Activated naive CD4-positive, alpha-beta T cell treated with anti-CD3 and anti-CD28 coated beads for 36 hours (primary cell): Measurements from ENCODE around the gene MYZAP. TPM values are rescaled to one million over a fixed set of nuclear protein-coding genes. Genes with fewer than 3 reads are reported as not detected.
"Not testable (repeated sequence)": the region's sequence is repeated elsewhere in the genome, so short reads cannot be mapped to it uniquely, and the experiment has no call there.

Experiments used
- CTCF ChIA-PET: fragments of 350-600 bp; sonication (Branson Sonifier 250); formaldehyde crosslinking; loops from one replicate; lab custom pipeline; 2021; ENCODE audit warnings: antibody characterized with exemption; lab: Charles Lee
- DNase-seq: peaks from one replicate; pipeline ENCODE4 v3.0.0-alpha.2; 2020
- H3K27ac Mint-ChIP-seq: one replicate; pipeline ENCODE4 v1.8.0; 2021; ENCODE audit warnings: mild to moderate bottlenecking, mixed read lengths
- H3K27me3 Mint-ChIP-seq: one replicate; pipeline ENCODE4 v1.8.0; 2021; ENCODE audit warnings: low read depth, mixed read lengths
- H3K36me3 Mint-ChIP-seq: one replicate; pipeline ENCODE4 v1.8.0; 2021; ENCODE audit warnings: low read depth, mixed read lengths
- H3K4me1 Mint-ChIP-seq: one replicate; pipeline ENCODE4 v1.8.0; 2021; ENCODE audit warnings: low read depth, mixed read lengths
- H3K4me3 Mint-ChIP-seq: one replicate; pipeline ENCODE4 v1.8.0; 2021; ENCODE audit warnings: mild to moderate bottlenecking, moderate library complexity, mixed read lengths
- H3K9me3 Mint-ChIP-seq: one replicate; pipeline ENCODE4 v1.8.0; 2021; ENCODE audit warnings: mixed read lengths
- intact Hi-C: fragments of 100-400 bp; cut with micrococcal nuclease; formaldehyde crosslinking; loops from one replicate; pipeline ENCODE4 v1.15.1; 2023
- total RNA-seq, 2 experiments: library from RNA; stranded (reverse); gene quantifications; one replicate each; pipeline ENCODE4 v1.2.3, GENCODE V29; 2021

The MYZAP gene
- total RNA-seq, 2 experiments from 2014 or later, result 0.38 to 0.40 TPM

DNA sequence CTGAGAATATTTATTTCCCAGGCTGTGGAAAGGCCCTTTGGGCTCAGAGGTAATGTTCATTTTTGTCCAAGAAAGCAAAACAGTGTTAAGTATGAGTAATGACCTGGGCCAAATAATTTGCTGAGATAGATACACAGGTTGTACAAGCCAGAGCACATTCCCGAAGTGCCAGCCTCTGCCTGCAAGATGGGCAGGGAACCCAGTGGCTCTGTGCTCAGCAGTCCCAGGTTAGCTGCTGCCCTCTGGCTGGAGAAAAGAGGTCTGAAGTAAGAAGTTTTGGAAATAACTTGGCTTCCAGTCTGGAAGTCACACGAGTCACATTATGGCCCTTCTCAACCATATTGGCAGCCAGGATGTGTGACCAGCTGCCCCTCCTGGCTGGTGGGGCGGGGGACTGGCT lies 20.2 kb downstream of the MYZAP start:
- no peak overlapping the region for H3K27ac Mint-ChIP-seq

DNA sequence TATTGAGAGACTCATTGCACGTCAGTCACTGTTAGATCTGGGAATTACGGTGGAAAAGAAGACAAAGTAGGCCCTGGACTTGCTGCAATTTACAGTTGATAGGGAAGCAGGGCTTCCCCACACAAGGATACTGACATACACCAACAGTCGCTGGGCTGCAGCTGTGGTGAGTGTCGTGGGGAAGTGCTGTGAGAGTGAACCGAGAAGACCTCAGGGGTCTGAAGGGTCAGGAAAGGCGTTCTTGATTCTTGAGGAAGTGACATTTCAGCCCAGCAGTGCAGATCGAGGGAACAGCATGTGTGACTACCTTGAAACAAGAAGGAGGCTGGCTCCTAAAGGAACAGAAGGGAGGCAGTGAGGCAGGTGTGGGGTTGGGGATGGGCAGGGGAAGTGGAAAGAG lies 22.5 kb downstream of the MYZAP start:
- H3K9me3 Mint-ChIP-seq, result no peaks in the 10 kb centered on the region
- intact Hi-C loops, result no loop called here
- H3K4me1 Mint-ChIP-seq, result no peaks in the 10 kb centered on the region
- no peak overlapping the region for H3K4me3 Mint-ChIP-seq
- CTCF ChIA-PET, result no interaction called here
- no peak for DNase-seq
- H3K27me3 Mint-ChIP-seq, result no peaks in the 10 kb centered on the region
- H3K27ac Mint-ChIP-seq, result no peak overlapping the region
- H3K36me3 Mint-ChIP-seq, result no peaks in the 10 kb centered on the region

More for the DNA sequence above, 20.2 kb downstream of the MYZAP start:
- no peaks in the 10 kb centered on the region for H3K36me3 Mint-ChIP-seq
- H3K4me1 Mint-ChIP-seq, result no peaks in the 10 kb centered on the region
- CTCF ChIA-PET, result interaction anchor here (0.6 to 2.1 kb wide), 3 partner anchors 16 to 55 kb away, joined by 3 to 11 read pairs (median 3); no protein-coding TSS in a partner anchor
- H3K27me3 Mint-ChIP-seq, result no peaks in the 10 kb centered on the region
- H3K4me3 Mint-ChIP-seq, result no peak overlapping the region
- no peaks in the 10 kb centered on the region for H3K9me3 Mint-ChIP-seq
- DNase-seq, result peak; percentile 43
- intact Hi-C loops, result loop anchor here (1.0 kb wide), 2 partner anchors 47 to 52 kb away; no protein-coding TSS in a partner anchor

DNA sequence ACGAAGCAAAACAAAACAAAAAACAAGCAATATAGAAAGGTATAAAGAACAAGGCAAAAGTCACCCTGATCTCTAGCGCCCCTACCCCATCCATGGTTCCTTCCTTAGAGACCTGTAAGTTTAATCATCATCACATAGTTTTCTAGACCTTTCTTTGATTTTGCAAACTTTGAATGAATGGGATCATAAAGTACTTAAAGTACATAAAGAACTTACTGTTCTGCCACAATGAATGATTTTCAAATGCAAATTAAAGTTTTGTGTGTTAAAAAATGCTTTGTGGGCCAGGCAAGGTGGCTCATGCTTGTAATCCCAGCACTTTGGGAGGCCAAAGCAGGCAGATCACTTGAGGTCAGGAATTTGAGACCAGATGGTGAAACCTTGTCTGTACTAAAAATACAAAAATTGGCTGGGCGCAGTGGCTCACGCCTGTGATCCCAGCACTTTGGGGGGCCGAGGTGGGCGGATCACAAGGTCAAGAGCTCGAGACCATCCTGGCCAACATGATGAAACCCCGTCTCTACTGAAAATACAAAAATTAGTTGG lies 24.3 kb downstream of the MYZAP start:
- H3K27ac Mint-ChIP-seq, intact Hi-C loops, H3K27me3 Mint-ChIP-seq, H3K4me3 Mint-ChIP-seq, H3K4me1 Mint-ChIP-seq, H3K36me3 Mint-ChIP-seq, H3K9me3 Mint-ChIP-seq, DNase-seq: not testable (repeated sequence)
- CTCF ChIA-PET, result interaction anchor here (0.8 kb wide), 1 partner anchor 746 kb away, joined by 4 read pairs; no protein-coding TSS in a partner anchor

DNA sequence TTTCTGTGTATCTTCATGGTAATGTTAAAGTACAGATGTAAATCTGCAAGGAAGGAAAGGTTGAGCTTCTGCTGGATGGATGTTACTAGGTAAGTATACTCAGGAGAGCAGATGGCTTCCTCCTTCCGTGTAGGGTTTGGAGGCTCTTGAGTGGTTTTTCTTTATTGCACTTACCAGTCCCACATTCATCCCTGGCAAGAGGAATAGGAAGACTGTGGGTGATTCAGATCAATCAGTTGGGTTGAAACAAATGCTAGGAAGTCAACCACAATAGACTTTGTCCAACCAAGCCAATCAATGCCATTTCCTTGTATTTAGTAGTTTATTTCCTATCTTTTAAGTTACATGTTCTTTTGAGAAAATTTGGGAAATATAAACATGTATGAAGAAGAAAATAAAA lies 26.6 kb downstream of the MYZAP start:
- H3K27me3 Mint-ChIP-seq, result no peaks in the 10 kb centered on the region
- CTCF ChIA-PET, result no interaction called here
- no peaks in the 10 kb centered on the region for H3K36me3 Mint-ChIP-seq
- no peak overlapping the region for H3K4me3 Mint-ChIP-seq
- no peaks in the 10 kb centered on the region for H3K4me1 Mint-ChIP-seq
- H3K27ac Mint-ChIP-seq, result no peak overlapping the region
- H3K9me3 Mint-ChIP-seq, result no peaks in the 10 kb centered on the region
- DNase-seq, result no peak
- intact Hi-C loops, result no loop called here

DNA sequence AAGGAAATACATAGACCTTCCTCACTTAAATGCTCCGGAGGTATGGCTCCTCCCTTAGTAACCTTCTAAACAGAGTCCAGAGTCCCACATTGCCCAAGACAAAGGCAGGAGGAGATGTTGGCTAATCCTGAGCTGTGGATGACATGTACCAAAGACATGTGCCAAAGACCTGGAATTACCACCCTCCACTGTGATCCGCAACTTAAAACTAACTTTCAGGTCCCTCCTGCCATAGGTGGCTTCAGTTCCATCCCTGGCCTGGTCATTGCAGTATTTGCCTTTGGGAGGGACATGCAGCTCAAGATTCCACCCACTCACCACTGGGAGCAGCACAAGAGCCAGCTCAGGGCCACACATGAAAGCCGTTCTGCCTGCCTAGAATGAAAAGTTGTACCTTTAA lies 28.0 kb downstream of the MYZAP start:
- CTCF ChIA-PET, result no interaction called here
- intact Hi-C loops, result no loop called here
- H3K27ac Mint-ChIP-seq, result no peak overlapping the region
- no peaks in the 10 kb centered on the region for H3K9me3 Mint-ChIP-seq
- H3K4me3 Mint-ChIP-seq, result no peak overlapping the region
- no peaks in the 10 kb centered on the region for H3K27me3 Mint-ChIP-seq
- DNase-seq, result no peak
- H3K4me1 Mint-ChIP-seq, result no peaks in the 10 kb centered on the region
- no peaks in the 10 kb centered on the region for H3K36me3 Mint-ChIP-seq

DNA sequence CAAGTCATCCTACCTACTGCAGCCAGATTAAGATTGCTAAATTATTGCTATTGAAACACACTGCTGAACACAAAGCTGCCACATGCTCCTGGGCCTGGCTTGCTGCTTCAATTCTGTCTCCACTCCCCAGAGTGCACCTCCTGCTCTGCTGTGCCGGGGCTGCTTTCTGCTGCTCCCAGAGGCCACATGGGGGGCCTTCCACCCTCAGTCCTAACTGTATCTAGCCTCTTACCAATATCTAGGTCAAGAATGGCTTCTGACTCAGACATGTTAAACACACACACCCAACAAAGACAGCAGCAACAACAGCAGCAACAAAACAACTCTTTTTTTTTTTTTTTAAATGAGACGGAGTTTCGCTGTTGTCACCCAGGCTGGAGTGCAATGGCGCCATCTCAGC lies 33.0 kb downstream of the MYZAP start:
- no peak overlapping the region for H3K27ac Mint-ChIP-seq
- CTCF ChIA-PET, result interaction anchor here (0.7 to 1.3 kb wide), 2 partner anchors 36 to 64 kb away, joined by 3 to 4 read pairs; no protein-coding TSS in a partner anchor
- no peaks in the 10 kb centered on the region for H3K9me3 Mint-ChIP-seq
- intact Hi-C loops, result no loop called here
- no peaks in the 10 kb centered on the region for H3K4me1 Mint-ChIP-seq
- no peak for DNase-seq
- no peak overlapping the region for H3K4me3 Mint-ChIP-seq
- H3K36me3 Mint-ChIP-seq, result no peaks in the 10 kb centered on the region
- no peaks in the 10 kb centered on the region for H3K27me3 Mint-ChIP-seq

DNA sequence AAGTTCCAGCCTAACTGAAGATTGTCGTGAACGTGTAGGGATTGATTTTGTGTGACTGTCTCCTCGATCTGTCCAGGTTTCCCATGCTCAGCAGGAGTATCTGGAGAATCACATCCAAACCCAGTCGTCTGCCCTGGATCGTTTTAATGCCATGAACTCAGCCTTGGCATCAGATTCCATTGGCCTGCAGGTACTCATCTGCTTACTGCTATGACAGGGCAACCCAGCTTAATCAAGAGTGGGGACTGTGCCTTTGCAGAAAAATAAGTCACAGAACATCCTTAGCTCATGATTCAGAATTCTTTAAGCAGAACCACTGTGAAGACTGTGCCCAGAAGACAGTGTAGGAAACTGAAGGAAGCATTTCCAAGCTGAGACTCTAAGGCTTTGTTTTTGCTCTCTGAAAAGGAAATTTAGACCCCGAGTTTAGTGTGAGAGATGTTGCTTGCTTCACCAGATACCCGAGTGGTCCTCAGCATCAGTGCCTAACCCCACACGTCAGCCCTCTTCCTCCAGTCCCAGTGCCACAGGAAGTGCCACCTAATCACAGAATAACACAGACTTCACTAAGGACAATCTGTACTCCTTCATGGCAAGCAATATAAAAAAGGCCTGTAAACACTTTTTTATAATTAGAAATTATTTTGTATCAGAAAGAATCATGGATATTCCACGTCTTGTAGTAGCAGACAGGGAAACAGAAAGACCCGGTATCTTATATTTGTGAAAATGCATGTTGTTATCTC lies 34.2 kb downstream of the MYZAP start:
- Mint-ChIP-seq H3K27me3 (no peaks in the 10 kb centered on the region), H3K4me1 (no peaks in the 10 kb centered on the region), H3K9me3 (no peaks in the 10 kb centered on the region), H3K4me3 (no peak overlapping the region), H3K27ac (no peak overlapping the region), H3K36me3 (no peaks in the 10 kb centered on the region)
- intact Hi-C loops, result no loop called here
- CTCF ChIA-PET, result interaction anchor here (1.3 to 2.3 kb wide), 2 partner anchors 16 to 65 kb away, joined by 4 to 6 read pairs; no protein-coding TSS in a partner anchor
- no peak for DNase-seq

DNA sequence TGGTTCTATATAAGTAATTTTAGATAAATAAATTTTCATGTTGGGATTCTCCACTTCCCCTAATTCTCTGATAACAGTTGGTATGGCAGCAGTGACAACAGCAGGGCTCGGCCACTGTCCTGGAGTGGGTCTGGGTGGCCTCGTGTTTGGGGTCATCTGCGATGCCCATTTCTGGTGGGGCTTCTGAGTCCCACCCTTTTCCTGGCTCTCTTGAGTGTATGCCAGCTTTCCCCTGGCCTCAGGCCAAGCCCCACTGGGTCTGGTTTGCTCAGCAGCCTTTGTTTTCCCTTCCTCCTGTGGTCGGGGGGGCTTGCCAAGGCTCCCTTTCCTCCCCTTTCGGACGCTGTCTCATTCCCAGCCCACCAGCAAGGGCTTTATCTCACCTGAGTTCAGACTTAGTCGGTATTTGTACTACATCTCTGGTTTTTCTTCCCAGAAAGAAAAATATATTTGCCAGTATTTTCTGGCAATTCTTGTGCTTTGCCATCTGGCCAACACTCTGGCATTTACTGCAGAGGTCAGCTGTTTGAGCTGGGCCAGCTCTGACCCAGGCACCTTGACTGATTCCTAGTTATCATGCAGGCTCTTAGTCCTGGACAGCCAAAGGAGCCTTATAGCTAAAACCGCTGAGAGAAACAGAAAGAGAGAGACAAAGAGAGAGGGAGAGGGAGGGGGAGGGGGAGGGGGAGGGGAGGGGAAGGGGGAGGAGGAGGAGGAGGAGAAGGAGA lies 35.2 kb downstream of the MYZAP start:
- Mint-ChIP-seq H3K27ac (no peak overlapping the region), H3K9me3 (no peaks in the 10 kb centered on the region), H3K36me3 (no peaks in the 10 kb centered on the region), H3K4me3 (no peak overlapping the region), H3K4me1 (no peaks in the 10 kb centered on the region), H3K27me3 (no peaks in the 10 kb centered on the region)
- CTCF ChIA-PET, result interaction anchor here (2.3 kb wide), 1 partner anchor 15 kb away, joined by 6 read pairs; no protein-coding TSS in a partner anchor
- no peak for DNase-seq
- intact Hi-C loops, result no loop called here

DNA sequence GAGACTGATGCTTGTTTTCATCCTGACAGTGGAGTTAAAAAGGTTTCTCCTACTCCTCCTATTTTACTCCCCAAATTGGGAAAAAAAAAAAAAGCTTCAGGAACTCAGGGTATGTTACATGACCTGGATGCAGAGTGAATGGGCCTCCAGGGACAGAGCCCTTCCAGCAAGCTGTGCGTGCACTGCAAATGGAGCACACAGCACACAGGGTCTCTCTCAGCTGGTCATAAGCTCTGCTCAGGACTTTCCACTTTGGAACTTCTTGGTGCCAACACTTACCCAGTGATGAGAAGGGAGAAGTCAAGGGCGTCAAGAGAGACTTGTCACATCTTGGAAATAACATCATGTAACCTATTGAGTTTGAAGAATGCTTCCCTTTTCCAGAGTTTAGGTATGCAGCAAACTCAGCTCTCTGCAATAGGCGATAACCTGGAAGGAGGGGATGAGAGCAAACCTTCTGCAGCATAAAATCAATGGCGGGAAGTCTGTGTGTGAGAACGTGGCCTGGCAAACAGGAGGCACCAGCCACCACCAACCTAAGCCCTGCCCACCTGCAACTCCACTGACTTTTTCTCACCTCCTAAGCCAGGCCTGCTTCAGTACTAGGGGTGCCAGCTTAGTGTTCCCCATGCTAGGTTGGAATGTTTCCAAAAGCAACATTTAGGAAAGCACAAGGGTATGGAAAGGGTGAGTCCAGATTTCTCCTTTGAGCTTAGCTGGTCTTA lies 39.8 kb downstream of the MYZAP start:
- Mint-ChIP-seq H3K4me1 (no peaks in the 10 kb centered on the region), H3K27me3 (no peaks in the 10 kb centered on the region), H3K36me3 (no peaks in the 10 kb centered on the region), H3K4me3 (no peak overlapping the region), H3K27ac (no peak overlapping the region), H3K9me3 (no peaks in the 10 kb centered on the region)
- intact Hi-C loops, result no loop called here
- DNase-seq, result no peak
- CTCF ChIA-PET, result no interaction called here

DNA sequence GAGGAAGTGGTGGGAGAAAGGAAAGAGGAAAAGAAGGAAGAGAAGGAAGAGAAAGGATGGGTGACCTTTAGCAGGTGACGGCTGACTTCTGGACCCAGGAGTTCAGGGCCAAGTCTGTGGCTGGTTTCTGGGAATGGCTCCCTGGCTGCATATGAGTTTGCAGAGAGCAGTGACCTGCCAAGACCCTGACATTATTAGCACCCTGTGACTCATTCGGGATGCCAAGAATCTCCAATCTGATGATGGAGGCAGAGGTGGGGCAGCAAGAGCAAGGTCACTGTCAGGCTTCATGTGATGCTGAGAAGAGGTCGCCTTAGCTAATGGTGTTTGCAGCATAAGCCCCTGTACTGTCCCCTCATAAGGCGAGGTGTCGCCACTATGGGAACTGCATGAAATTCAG lies 42.6 kb downstream of the MYZAP start:
- no peak overlapping the region for H3K4me3 Mint-ChIP-seq
- no peaks in the 10 kb centered on the region for H3K36me3 Mint-ChIP-seq
- H3K9me3 Mint-ChIP-seq, result no peaks in the 10 kb centered on the region
- intact Hi-C loops, result no loop called here
- CTCF ChIA-PET, result interaction anchor here (1.0 kb wide), 1 partner anchor 226 kb away, joined by 3 read pairs; no protein-coding TSS in a partner anchor
- H3K27ac Mint-ChIP-seq, result no peak overlapping the region
- no peaks in the 10 kb centered on the region for H3K27me3 Mint-ChIP-seq
- no peaks in the 10 kb centered on the region for H3K4me1 Mint-ChIP-seq
- no peak for DNase-seq

DNA sequence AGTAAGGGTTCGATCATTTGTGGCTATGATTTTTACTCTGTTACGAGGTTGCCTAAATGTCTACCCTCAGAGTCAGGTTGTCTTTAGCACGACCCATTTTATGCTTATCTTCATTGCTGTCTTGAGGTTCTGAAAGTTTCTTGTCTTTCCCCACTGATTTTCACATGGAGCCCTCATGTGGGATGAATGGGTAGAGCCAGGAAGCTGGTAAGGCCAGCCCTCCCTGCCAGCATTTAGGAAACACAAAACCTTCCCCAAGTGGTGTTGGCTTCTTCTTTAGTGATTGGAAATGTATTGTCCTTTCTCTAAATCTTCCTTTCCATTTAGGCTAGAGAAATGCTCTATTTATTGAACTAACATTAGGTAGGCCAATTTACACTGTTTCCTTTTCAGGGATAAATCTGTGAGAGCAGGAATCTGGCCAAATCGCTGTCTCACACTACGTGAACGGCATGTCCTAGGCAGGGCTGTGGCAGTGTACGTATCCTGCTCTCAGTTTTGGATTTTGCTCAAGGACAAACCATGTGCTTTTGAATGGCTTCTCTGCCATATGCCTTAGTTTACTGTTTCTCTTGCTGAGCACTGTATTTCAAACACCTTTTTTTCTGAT lies 43.7 kb downstream of the MYZAP start:
- H3K36me3 Mint-ChIP-seq, result no peaks in the 10 kb centered on the region
- no peak for DNase-seq
- H3K4me3 Mint-ChIP-seq, result no peak overlapping the region
- H3K27me3 Mint-ChIP-seq, result no peaks in the 10 kb centered on the region
- CTCF ChIA-PET, result no interaction called here
- intact Hi-C loops, result no loop called here
- no peak overlapping the region for H3K27ac Mint-ChIP-seq
- no peaks in the 10 kb centered on the region for H3K9me3 Mint-ChIP-seq
- H3K4me1 Mint-ChIP-seq, result no peaks in the 10 kb centered on the region

DNA sequence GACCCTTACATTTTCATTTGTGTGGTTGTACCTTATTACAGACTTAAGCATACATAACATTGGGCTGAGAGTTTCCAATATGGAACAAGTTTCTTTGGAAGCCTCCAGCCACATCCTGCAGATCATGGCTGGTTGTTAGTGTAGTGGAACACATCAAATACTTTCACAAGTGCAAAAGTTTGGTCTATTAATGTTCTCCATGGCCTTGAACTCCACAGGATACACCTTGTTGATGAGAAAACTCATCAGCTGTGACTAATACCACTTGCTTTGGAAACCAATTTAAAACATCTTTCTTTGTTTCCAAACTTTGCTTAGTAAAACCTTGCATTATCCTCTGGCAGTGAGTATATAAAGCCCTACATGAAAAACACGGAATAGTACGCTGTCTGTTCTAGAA lies 46.1 kb downstream of the MYZAP start:
- Mint-ChIP-seq H3K27ac (no peak overlapping the region), H3K36me3 (no peaks in the 10 kb centered on the region), H3K27me3 (no peaks in the 10 kb centered on the region), H3K9me3 (no peaks in the 10 kb centered on the region), H3K4me1 (peaks cover 7% of the 10 kb centered on the region), H3K4me3 (no peak overlapping the region)
- no peak for DNase-seq
- intact Hi-C loops, result no loop called here
- CTCF ChIA-PET, result no interaction called here
